ENCODE results near the gene PPP6R3.

The PPP6R3 gene

DNA sequence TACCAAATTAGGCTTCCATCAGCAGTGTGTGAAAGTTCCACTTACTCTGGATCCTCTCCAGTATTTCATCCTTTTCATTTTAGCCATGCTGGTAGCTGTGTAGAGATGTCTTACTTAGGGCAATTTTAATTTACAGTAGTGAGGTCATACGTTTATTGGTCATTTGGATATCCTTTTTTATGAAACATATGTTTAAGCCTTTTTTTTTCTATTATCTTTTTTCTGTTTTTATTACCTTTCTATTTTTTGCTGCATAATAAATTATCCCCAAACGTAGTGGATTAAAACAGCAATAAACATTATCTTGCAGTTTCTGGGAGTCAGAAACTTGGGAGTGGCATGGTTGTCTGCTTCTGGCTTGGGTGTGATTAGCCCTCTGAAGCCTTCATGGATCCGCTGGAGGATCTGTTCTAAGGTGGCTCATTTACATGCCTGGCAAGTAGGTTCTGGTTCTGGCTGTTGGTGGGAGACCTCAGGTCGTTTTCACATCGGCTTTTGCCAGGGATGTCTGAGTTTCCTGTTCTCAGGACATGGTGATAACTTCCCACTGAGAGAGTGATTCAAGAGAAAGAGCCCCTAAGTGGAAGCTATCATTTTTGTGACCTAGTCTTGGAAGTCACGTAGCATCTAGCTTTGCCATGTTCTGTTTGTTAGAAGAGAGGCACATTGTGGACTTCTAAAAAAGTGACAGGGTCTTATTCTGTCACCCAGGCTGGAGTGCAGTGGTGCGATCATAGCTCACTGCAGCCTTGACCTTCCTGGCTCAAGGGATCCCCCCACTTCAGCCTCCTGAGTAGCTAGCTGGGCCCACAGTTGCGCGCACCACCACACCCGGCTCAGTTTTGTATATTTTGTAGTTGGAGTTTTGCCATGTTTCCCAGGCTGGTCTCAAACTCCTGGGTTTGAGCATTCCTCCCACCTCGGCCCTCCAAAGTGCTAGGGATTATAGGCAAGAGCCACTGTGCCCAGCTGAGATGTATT is 38.6 kb downstream of the PPP6R3 start:
- no peak for DNase-seq

GRCh38 chr11:68500206-68500605 is 39.7 kb downstream of the PPP6R3 start:
- peak; percentile 21 to 56 (median 40) for DNase-seq

GRCh38 chr11:68501813-68502212 is 41.3 kb downstream of the PPP6R3 start:
- DNase-seq: no peak

- no peak for DNase-seq
Measured at GRCh38 chr11:68503251-68503687, 42.7 kb downstream of the PPP6R3 start.

GRCh38 chr11:68503792-68504191 is 43.2 kb downstream of the PPP6R3 start:
- no peak for DNase-seq

DNA sequence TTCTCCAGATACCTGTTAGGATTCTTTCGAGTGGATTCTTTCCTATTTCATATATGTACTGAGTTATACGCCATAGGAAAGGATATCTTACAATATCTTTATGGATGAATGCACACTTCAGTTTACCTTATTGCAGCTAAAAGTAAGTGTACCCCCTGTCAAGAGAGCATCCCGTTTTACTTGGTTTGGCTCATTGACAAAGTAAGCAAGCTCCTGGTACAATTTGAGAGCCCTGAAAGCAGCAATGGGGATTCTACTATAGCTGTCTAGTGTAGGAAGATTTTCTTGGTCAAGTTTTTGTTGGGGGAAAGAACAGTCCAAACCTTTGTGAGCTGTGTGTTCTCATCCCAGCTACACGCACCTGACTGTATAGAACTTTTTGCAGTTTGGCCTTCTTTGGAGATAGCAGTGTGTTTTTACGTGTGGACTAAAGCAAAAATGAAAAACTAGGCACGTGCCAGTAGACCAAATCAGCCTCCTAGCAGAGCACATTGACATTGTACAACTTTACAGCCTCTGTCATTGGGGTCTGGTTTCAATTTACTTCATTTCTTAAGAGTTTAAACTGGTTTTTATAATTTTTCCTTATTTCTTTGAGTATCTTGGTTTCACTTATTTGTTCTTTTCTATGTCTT is 44.0 kb downstream of the PPP6R3 start:
- no peak for DNase-seq

- no peak for DNase-seq
Measured at GRCh38 chr11:68505596-68505995, 45.0 kb downstream of the PPP6R3 start.

DNA sequence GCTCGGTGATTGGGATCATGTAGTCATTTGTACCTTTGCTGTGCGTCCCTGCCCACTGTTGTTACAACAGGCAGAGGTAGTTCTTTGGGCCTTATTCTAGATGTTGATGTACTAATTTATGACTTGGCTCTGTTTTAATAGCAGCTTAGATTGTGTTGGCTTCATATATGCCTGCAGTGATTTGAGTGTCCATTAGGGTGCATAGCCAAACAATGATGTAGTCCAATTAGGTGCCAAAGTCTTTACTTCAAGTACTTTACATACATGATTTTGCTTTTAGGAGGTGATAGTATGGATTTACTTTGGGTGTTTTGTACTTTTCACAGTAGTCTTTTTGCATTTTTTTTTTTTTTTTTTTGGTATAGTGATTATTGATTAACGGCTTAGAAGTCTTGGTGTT is 46.4 kb downstream of the PPP6R3 start:
- DNase-seq: no peak

DNA sequence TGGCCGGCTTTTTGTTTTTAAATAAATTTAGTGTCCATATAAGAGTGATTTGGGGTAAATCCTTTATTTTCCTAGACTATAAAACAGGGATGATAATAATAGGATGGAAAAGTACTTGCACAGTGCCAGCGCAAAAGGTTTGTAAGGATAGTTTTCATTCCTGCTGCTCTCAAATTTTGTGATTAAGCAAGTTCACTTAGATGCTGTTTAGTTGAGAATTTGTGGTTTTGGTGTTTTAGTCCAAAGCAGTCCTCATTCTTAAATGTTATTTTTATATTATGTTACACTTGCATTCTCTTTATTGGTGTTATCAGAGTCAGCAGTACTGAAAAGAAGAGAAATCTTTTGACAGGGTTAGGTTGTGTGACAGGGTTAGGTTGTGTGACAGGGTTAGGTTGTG is 47.9 kb downstream of the PPP6R3 start:
- no peak for DNase-seq

DNA sequence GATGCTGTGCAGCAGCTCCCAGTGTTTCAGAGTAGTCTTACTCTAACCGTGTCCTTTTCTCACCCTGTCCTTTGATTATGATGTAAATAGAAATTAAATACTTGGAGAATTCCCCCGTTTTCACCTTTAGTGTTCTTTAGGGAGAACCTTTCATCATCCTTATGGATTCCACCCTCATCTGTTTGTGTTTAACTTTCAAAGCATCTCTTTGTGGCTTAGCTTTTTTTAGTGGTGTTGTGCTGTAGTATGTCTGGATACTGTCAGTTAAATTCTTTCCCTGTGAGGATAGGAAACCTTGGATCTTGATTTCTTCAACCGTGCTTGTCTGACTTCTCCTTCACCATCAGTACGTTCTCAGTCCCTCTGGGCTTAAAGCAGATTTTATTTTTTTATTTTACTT is 48.5 kb downstream of the PPP6R3 start:
- no peak for DNase-seq

DNA sequence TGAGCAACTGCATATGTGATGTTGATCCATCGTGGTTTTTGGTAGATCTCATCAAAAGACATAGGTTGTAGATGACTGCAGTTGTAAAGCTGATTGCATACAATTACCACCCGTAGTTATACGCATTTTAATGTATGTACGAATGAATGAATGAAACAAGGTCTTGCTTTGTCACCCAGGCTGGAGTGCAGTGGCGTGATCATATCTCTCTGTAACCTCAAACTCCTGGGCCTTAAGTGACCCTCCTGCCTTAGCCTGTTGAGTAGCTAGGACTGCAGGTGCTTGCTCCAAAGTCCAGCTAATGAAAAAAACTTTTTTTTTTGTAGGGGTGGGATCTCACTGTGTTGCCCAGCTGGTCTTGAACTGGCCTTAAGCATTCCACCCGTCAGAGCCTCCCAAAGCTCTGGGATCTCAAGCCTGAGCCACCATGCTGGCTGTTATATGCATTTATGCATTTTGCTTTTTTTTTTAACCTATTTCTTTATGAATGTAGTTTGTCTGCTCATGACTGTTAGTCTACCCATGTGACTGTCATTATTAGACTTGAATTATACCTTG is 53.5 kb downstream of the PPP6R3 start:
- DNase-seq: no peak

DNA sequence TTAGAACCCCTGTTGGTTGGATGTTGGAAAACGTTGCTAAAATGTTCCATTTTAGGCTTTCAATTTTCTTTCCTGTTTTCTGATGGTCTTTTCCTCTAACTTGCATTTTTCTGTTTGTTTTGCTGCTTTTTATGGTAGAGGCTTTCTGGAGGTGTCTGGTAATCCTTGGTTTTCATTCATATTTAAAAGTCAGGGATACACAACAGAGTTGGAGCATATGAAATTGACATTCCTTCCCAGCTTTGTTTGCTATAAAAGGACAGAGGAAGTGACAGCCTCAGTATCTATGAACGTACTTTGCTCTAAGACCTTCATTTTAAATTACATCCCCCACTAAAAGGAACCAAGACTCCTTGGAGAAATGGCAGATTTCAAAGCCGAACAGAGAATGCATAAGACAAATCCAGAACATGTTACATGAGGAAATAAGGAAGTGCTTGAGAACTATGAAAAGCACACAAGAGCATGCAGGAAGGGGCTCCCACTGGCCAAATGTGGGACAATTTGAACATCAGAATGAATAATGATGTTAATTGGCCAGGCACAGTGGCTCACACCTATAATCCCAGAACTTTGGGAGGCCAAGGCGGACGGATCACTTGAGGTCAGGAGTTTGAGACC is 56.7 kb downstream of the PPP6R3 start:
- DNase-seq: no peak

DNA sequence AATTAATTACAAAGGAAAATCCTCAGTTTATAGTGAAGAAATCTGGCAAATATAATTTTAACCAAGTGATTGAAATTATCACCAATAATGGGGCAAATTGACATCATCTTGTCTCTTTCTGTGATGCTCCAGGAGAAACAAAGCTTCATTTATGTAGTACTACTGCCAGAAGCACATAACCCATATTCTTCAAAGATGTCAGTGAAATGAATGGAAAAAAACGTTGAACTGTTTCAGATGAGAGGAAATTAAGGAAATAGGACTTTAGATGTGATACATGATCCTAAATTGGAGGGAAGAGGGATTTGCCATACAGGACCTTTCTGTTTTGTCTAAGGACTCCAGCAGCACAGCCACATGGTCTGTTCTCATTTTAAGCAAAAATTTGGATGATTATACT is 57.6 kb downstream of the PPP6R3 start:
- DNase-seq: no peak

DNA sequence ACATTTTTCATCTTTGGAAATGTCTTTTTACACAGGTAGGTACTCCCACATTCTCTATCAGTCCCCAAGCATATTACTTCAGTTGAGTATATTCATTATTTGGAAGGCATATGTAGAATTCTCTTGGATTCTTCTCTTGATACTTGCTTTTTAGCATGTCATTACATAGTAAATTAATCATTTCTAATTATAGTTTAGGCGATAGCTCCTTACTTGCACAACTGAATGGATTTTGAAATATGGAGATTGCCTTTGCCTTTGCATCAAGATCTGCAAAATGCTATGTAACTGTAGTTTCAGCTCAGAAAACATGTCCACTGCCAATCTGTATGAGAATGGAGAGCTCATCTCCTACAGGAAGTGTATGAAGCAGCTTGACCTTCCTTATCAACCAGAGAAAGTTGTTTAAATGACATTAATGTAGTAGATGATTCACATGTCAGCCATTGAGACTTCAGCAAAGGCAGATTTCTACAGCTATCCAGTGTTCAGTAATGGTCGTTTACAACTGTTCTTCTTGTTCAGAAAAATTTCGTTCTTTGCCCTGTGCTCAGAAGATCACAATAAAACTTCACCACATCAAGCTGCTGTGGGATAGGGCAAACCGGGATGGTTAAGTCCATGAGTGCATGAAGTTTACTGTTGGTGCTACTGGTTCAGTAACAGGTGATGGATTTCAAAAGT is 61.6 kb downstream of the PPP6R3 start:
- no peak for DNase-seq

- no peak for DNase-seq
Measured at GRCh38 chr11:68523033-68523432, 62.5 kb downstream of the PPP6R3 start.

DNA sequence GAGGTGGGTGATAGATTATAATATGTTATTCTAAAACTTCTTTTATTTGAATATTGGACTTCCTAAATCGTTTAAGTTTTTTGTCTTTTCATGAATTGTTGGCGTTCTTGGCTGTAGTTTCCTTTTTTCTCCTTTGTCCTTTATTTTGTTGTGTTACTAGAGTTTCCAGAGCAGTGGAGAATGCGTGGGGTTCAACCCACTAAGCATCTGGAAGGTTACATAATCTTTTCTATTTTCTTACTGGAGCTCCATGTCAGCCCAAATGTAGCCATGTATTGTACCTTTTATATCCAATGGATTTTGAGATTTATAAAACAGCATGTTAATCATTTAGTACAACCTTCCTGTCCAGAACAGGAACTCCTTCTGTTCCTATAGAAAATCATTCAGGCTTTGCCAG is 63.2 kb downstream of the PPP6R3 start:
- DNase-seq: no peak

DNA sequence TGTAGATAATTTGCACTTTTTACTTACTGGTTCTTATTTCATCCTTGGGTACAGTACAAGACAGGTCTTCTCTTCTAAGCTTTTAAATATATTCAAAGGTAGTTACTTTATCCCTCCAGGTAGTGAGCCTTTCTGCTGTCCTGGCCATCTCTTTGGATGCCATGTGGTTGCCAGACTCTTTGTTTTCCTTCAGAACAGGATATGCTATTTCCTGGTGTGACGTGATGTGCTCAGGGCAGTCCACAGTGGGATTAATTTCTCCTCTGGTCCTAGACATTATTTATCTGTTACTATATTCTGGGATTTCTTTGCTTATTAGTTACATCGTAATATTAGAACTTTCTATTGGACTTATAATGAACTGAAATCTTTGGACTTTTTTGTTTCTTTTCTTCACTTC is 63.7 kb downstream of the PPP6R3 start:
- DNase-seq: no peak

DNA sequence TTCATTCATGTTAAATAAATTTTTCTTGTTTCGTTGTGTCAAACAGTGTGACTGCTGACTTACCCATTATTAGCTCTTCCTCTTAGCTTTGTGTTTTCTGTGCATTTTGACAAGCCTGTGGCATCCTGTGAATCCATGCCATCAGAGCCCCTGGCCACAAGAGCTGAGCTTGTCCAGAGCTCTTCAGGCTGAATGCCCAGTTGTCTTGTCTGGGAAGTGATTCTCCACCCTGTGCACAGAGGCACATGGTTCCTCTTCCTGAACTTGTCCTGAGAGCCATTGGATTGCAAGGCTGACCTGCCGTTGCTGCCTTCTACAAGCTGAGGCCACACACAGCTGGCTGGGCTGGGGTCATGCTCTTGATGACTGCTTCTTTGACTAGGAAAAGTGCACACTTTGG is 64.1 kb downstream of the PPP6R3 start:
- no peak for DNase-seq

DNA sequence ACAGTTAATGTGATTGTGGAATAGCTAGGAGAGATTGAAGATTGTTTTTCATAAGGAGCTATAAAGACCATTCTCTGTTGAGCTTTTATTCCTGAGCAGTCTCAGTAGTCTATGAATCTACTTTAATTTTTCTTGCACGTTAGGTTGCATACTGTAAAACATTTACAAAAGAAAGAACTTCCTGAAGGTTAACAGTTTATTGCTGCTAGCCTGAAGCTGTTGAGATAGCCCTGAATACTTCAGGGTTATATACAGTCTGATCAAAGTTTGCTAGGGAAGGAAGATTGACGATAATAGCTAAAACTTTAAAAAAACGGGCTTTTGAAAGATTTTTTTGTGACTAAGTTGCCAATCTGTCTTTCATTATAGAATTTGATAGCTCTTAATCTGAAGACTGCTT is 64.8 kb downstream of the PPP6R3 start:
- no peak for DNase-seq

- DNase-seq: no peak
Measured at GRCh38 chr11:68525930-68526329, 65.4 kb downstream of the PPP6R3 start.

- DNase-seq: no peak
Measured at GRCh38 chr11:68527585-68527984, 67.0 kb downstream of the PPP6R3 start.

GRCh38 chr11:68528630-68529029 is 68.1 kb downstream of the PPP6R3 start:
- no peak for DNase-seq

DNA sequence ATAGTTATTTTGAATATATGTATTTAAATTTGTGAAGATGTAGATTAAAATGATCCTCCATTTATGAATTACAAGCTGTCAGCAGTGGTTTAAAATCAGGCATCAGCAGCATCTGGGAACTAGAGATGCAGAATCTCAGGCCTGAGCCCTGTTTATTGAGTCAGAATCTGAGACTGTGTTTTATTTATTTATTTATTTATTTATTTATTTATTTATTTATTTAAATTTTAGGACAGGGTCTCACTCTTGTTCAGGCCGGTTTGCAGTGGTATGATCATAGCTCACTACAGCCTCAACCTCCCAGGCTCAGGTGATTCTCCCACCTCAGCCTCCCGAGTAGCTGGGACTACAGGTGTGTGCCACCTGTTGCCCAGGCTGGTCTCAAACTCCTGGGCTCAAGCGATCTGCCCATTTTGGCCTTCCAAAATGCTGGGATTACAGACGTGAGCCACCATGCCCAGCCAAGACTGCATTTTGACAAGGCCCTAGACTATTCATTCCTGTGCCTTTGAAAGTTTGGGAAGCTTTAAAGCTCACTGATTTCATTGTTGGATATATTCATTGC is 70.7 kb downstream of the PPP6R3 start:
- DNase-seq: no peak
